SK-N-SH treated with all-trans-retinoic acid at 6 μM for 48 hours (cell line): ENCODE results near the gene GFM2.

ENCODE experiments used
- ATAC-seq: fragments of 200-7000 bp; cut with Tn5 transposase; 3 replicates; pipeline ENCODE4 v1.9.1; 2020; ENCODE audit warnings: mild to moderate bottlenecking, moderate library complexity
- ARNTL ChIP-seq: fragments of 450-650 bp; formaldehyde crosslinking; IDR thresholded peaks from 2 replicates; pipeline ENCODE4 v1.5.0; 2020; ENCODE audit warnings: low read depth, mild to moderate bottlenecking, moderate library complexity, borderline replicate concordance
- BACH2 ChIP-seq: fragments of 250-450 bp; sonication (Bioruptor Pico); IDR thresholded peaks from 2 replicates; pipeline ENCODE4 v1.9.0; 2021; ENCODE audit warnings: mild to moderate bottlenecking, borderline replicate concordance
- ESRRG ChIP-seq: fragments of 250-450 bp; sonication (Bioruptor Pico); IDR thresholded peaks from 2 replicates; pipeline ENCODE4 v1.6.1; 2021; ENCODE audit warnings: mild to moderate bottlenecking
- ISL1 ChIP-seq: fragments of 250-450 bp; sonication (Bioruptor Pico); IDR thresholded peaks from 2 replicates; pipeline ENCODE4 v2.1.2; 2022; ENCODE audit warnings: mild to moderate bottlenecking, moderate library complexity
- RARB ChIP-seq: fragments of 250-450 bp; sonication (Bioruptor Pico); IDR thresholded peaks from 2 replicates; pipeline ENCODE4 v1.8.0; 2021; ENCODE audit warnings: mild to moderate bottlenecking, moderate library complexity
- TOX ChIP-seq: fragments of 250-450 bp; sonication (Bioruptor Pico); IDR thresholded peaks from 2 replicates; pipeline ENCODE4 v1.8.0; 2021; ENCODE audit warnings: mild to moderate bottlenecking, moderate library complexity, borderline replicate concordance
- TSHZ2 ChIP-seq: fragments of 250-450 bp; sonication (Bioruptor Pico); IDR thresholded peaks from 2 replicates; pipeline ENCODE4 v1.5.0; 2020; ENCODE audit warnings: mild to moderate bottlenecking, moderate library complexity
- TF ChIP-seq, protein P1 (sequence below): fragments of 250-450 bp; sonication (Bioruptor Pico); IDR thresholded peaks from 2 replicates; pipeline ENCODE4 v1.5.1; 2020; ENCODE audit warnings: low read depth, mild to moderate bottlenecking, moderate library complexity
- TF ChIP-seq, protein P2 (sequence below): fragments of 250-450 bp; sonication (Bioruptor Pico); IDR thresholded peaks from 2 replicates; pipeline ENCODE4 v1.8.0; 2021; ENCODE audit warnings: low read depth, mild to moderate bottlenecking, moderate library complexity, borderline replicate concordance
- TF ChIP-seq, protein P3 (sequence below): fragments of 250-450 bp; sonication (Bioruptor Pico); IDR thresholded peaks from 2 replicates; pipeline ENCODE4 v1.5.1; 2021; ENCODE audit warnings: mild to moderate bottlenecking, moderate library complexity

GFM2 gene

GRCh38 chr5:74736759-74737158 is 30.2 kb downstream of the GFM2 start (continued):
- TF ChIP-seq, protein P1, sequence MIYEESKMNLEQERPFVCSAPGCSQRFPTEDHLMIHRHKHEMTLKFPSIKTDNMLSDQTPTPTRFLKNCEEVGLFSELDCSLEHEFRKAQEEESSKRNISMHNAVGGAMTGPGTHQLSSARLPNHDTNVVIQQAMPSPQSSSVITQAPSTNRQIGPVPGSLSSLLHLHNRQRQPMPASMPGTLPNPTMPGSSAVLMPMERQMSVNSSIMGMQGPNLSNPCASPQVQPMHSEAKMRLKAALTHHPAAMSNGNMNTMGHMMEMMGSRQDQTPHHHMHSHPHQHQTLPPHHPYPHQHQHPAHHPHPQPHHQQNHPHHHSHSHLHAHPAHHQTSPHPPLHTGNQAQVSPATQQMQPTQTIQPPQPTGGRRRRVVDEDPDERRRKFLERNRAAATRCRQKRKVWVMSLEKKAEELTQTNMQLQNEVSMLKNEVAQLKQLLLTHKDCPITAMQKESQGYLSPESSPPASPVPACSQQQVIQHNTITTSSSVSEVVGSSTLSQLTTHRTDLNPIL (CRISPR knock-in tag), result no peak
- TF ChIP-seq BACH2 (CRISPR knock-in tag), result no peak

DNA sequence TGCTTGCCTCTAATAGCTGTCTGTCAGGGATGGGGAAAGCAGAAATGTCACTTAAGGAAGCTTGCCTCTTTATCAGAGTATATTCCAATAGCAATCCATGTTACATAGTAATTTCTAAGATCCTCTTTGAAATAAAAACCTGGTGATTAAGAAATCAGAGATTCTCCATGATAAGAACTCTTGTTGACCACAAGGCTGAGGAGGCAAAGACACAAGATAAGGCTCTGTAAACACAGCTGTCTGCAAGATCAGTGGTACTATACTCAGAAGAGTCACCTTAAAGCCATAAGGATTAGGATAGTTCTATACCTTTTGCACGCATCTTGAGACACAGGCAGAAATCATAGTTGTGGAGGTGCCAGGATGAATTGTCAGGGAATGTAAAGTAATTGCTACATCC is 41.6 kb downstream of the GFM2 start:
- no peak for TF ChIP-seq TOX
- TF ChIP-seq, protein P1 (CRISPR knock-in tag), result no peak
- no peak for TF ChIP-seq ISL1
- no peak for TF ChIP-seq ESRRG (CRISPR knock-in tag)
- TF ChIP-seq, protein P2, sequence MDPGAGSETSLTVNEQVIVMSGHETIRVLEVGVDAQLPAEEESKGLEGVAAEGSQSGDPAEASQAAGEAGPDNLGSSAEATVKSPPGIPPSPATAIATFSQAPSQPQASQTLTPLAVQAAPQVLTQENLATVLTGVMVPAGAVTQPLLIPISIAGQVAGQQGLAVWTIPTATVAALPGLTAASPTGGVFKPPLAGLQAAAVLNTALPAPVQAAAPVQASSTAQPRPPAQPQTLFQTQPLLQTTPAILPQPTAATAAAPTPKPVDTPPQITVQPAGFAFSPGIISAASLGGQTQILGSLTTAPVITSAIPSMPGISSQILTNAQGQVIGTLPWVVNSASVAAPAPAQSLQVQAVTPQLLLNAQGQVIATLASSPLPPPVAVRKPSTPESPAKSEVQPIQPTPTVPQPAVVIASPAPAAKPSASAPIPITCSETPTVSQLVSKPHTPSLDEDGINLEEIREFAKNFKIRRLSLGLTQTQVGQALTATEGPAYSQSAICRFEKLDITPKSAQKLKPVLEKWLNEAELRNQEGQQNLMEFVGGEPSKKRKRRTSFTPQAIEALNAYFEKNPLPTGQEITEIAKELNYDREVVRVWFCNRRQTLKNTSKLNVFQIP (CRISPR knock-in tag), result no peak
- no peak for TF ChIP-seq BACH2 (CRISPR knock-in tag)
- no peak for TF ChIP-seq RARB (CRISPR knock-in tag)
- no peak for ATAC-seq

GRCh38 chr5:74722271-74722670 is 44.6 kb downstream of the GFM2 start:
- TF ChIP-seq TSHZ2 (CRISPR knock-in tag) (no peak), TOX (no peak), ARNTL (CRISPR knock-in tag) (no peak)
- TF ChIP-seq, protein P1 (CRISPR knock-in tag), result no peak
- TF ChIP-seq, protein P2 (CRISPR knock-in tag), result no peak
- TF ChIP-seq, protein P3, sequence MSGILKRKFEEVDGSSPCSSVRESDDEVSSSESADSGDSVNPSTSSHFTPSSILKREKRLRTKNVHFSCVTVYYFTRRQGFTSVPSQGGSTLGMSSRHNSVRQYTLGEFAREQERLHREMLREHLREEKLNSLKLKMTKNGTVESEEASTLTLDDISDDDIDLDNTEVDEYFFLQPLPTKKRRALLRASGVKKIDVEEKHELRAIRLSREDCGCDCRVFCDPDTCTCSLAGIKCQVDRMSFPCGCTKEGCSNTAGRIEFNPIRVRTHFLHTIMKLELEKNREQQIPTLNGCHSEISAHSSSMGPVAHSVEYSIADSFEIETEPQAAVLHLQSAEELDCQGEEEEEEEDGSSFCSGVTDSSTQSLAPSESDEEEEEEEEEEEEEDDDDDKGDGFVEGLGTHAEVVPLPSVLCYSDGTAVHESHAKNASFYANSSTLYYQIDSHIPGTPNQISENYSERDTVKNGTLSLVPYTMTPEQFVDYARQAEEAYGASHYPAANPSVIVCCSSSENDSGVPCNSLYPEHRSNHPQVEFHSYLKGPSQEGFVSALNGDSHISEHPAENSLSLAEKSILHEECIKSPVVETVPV (CRISPR knock-in tag), result no peak
- ATAC-seq, result no peak

DNA sequence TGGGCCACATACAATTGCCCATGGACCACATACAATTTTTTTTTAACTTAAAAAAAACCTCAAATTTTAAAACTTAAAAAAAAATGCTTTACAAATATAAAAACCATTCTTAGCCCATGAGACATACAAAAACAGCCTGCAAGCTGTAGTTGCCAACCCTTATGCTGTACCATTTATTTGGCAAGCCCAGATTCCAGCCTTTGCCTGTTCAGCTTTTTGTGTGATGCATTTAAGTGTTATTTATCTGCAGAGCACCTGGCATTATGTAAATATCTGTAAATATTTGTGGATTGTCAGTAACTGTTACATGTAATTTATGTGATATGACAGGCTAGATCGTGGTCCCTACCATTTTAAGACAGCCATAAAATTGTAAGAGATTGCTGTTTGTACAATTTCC is 49.3 kb downstream of the GFM2 start:
- TF ChIP-seq, protein P3 (CRISPR knock-in tag), result no peak
- ATAC-seq, result no peak
